Choroid plexus epithelial cell (primary cell): ENCODE results near the gene SIM1.

Experiments used
- DNase-seq: peaks from one replicate; pipeline ENCODE4 v3.0.0-alpha.2; 2010; ENCODE audit warnings: low read depth
- H3K4me3 ChIP-seq: 2 replicates; pipeline ENCODE4 v1.5.1; 2011; ENCODE audit warnings: low read depth, mild to moderate bottlenecking, control low read depth, low read length, moderate library complexity
- CTCF ChIP-seq: conservative IDR thresholded peaks from 2 replicates; pipeline ENCODE4 v1.5.1; 2011; ENCODE audit warnings: low read depth, mild to moderate bottlenecking, control low read depth, inconsistent platforms, low read length, moderate library complexity

The SIM1 gene

GRCh38 chr6:100447900-100448748, 16.6 kb downstream of the SIM1 start:
- H3K4me3 ChIP-seq, result no peak overlapping the region
- DNase-seq, result no peak
- no peak for TF ChIP-seq CTCF

GRCh38 chr6:100447081-100447899, 17.4 kb downstream of the SIM1 start:
- H3K4me3 ChIP-seq, result no peak overlapping the region
- no peak for DNase-seq
- TF ChIP-seq CTCF, result no peak

GRCh38 chr6:100446115-100447080, 18.3 kb downstream of the SIM1 start:
- H3K4me3 ChIP-seq, result no peak overlapping the region
- TF ChIP-seq CTCF, result no peak

GRCh38 chr6:100445512-100445911, 19.2 kb downstream of the SIM1 start:
- H3K4me3 ChIP-seq, result no peak overlapping the region
- no peak for DNase-seq
- no peak for TF ChIP-seq CTCF

More at GRCh38 chr6:100446115-100447080, 18.3 kb downstream of the SIM1 start:
- DNase-seq, result no peak

- no peak for DNase-seq
- H3K4me3 ChIP-seq, result no peak overlapping the region
- TF ChIP-seq CTCF, result no peak
Measured at GRCh38 chr6:100440935-100441334, 23.8 kb downstream of the SIM1 start.

GRCh38 chr6:100435299-100435698, 29.4 kb downstream of the SIM1 start:
- no peak for DNase-seq
- no peak for TF ChIP-seq CTCF
- H3K4me3 ChIP-seq, result no peak overlapping the region
